H1 (cell line): ENCODE results near the gene PLPP7.

ENCODE experiments used
- EZH2 ChIP-seq: fragments of 200-600 bp; sonication (generic); IDR thresholded peaks from 2 replicates; pipeline ENCODE4 v1.7.1; 2012; ENCODE audit warnings: low read depth, mild to moderate bottlenecking, moderate library complexity, low read length, inconsistent platforms; ENCODE audit not compliant: severe bottlenecking
- GTF2F1 ChIP-seq: IDR thresholded peaks from 2 replicates; pipeline ENCODE4 v1.6.1; 2012; ENCODE audit warnings: low read depth, low read length, improper control_type of control experiment, borderline replicate concordance
- JUN ChIP-seq: IDR thresholded peaks from 2 replicates; pipeline ENCODE4 v1.6.1; 2011; ENCODE audit warnings: low read depth, mild to moderate bottlenecking, improper control_type of control experiment, low read length
- KDM5A ChIP-seq: fragments of 200-600 bp; IDR thresholded peaks from 2 replicates; pipeline ENCODE4 v1.7.1; 2012; ENCODE audit warnings: mild to moderate bottlenecking, low read length, inconsistent platforms, mixed read lengths
- POLR2A ChIP-seq, 2 experiments: IDR thresholded peaks; 1 replicate in 1 of 2; 2 replicates in 1 of 2; pipeline ENCODE4 v1.6.1; 2011; ENCODE audit warnings: low read depth in 2 of 2, low read length in 2 of 2, mild to moderate bottlenecking in 2 of 2; ENCODE audit errors: control extremely low read depth in 1 of 2
- TF ChIP-seq, protein P1 (sequence below): IDR thresholded peaks from 2 replicates; pipeline ENCODE4 v1.6.1; 2011; ENCODE audit warnings: low read length, improper control_type of control experiment
- TF ChIP-seq, protein P2 (sequence below), 3 experiments: IDR thresholded peaks; 1 replicate in 2 of 3; 2 replicates in 1 of 3; pipeline versions ENCODE4 v1.5.1 to v1.6.1; 2011; ENCODE audit warnings: low read length in 3 of 3, mild to moderate bottlenecking in 3 of 3, inconsistent platforms in 2 of 3, low read depth in 1 of 3, moderate library complexity in 1 of 3; ENCODE audit not compliant: insufficient read depth in 1 of 3; ENCODE audit errors: control extremely low read depth in 1 of 3

DNA sequence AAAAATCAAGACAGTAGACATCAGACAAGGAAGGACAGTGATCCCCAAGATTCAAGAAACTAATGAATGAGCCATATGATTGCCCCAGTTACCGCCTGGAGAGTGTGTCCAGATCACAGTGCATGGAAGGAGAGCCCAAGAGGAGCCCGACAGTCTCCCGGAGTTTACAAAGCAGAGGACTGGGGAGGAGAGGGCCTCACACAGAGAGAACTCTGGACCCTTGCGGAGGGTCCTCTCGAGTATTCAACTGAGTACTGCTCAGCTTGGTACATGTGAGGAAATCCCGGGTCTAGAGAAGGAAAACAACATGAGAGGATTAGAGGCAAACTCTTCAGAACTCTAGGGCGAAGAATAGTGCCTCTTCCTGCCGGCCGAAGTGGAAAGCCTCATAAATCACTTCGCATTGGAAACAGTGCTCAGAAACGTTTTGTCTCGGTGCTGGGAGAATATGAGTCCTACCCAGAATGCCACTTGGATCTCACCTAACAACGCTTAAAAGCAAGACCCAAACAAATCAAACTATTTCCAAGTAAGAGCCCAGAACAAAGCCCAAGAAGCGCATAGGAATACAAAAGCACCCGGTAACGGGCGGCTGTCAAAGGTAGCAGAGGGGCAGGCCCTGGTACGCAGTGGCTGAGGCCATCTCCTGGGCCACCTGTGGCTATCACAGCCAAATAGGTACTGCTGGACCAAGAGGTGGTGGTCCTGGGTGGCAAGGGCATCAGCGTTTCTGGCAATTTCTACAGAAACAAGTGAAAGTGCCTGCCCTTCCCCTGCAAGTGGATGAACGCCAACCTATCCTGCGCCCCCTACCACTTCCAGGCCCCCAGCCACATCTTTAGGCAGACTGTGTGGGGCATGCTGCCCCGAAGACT is 49.2 kb upstream of the PLPP7 start:
- TF ChIP-seq, protein P1, sequence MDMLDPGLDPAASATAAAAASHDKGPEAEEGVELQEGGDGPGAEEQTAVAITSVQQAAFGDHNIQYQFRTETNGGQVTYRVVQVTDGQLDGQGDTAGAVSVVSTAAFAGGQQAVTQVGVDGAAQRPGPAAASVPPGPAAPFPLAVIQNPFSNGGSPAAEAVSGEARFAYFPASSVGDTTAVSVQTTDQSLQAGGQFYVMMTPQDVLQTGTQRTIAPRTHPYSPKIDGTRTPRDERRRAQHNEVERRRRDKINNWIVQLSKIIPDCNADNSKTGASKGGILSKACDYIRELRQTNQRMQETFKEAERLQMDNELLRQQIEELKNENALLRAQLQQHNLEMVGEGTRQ, result no peak
- no peak for TF ChIP-seq POLR2A (IDR thresholded peaks at IDR 0.05; ENCODE audit: control extremely low read depth in 1 of 2, low read depth in 2 of 2, low read length in 2 of 2)
- TF ChIP-seq, protein P2, sequence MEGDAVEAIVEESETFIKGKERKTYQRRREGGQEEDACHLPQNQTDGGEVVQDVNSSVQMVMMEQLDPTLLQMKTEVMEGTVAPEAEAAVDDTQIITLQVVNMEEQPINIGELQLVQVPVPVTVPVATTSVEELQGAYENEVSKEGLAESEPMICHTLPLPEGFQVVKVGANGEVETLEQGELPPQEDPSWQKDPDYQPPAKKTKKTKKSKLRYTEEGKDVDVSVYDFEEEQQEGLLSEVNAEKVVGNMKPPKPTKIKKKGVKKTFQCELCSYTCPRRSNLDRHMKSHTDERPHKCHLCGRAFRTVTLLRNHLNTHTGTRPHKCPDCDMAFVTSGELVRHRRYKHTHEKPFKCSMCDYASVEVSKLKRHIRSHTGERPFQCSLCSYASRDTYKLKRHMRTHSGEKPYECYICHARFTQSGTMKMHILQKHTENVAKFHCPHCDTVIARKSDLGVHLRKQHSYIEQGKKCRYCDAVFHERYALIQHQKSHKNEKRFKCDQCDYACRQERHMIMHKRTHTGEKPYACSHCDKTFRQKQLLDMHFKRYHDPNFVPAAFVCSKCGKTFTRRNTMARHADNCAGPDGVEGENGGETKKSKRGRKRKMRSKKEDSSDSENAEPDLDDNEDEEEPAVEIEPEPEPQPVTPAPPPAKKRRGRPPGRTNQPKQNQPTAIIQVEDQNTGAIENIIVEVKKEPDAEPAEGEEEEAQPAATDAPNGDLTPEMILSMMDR (IDR thresholded peaks at IDR 0.05; ENCODE audit: control extremely low read depth in 1 of 3, insufficient read depth in 1 of 3, low read depth in 1 of 3, low read length in 3 of 3), result no peak
- TF ChIP-seq JUN, result no peak
- TF ChIP-seq GTF2F1, result no peak
- no peak for TF ChIP-seq KDM5A
- TF ChIP-seq EZH2, result no peak
